Uterus (tissue), 2 donors: ENCODE results near the gene COA8.

Experiments
- POLR2A ChIP-seq, 2 donors: fragments of 450-650 bp; IDR thresholded peaks; one replicate each; pipeline ENCODE4 v1.6.1; 2016; ENCODE audit warnings: antibody characterized with exemption in 2 of 2, mild to moderate bottlenecking in 1 of 2, moderate library complexity in 1 of 2
- TF ChIP-seq, protein P1 (sequence below), 4 experiments: fragments of 200-600 bp in 2 of 4; fragments of 450-650 bp in 2 of 4; sonication (generic) in 2 of 4; IDR thresholded peaks; one replicate each; pipeline ENCODE4 v1.5.1; 2016 to 2019; ENCODE audit warnings: antibody characterized with exemption in 4 of 4, mild to moderate bottlenecking in 2 of 4, moderate library complexity in 1 of 4

DNA sequence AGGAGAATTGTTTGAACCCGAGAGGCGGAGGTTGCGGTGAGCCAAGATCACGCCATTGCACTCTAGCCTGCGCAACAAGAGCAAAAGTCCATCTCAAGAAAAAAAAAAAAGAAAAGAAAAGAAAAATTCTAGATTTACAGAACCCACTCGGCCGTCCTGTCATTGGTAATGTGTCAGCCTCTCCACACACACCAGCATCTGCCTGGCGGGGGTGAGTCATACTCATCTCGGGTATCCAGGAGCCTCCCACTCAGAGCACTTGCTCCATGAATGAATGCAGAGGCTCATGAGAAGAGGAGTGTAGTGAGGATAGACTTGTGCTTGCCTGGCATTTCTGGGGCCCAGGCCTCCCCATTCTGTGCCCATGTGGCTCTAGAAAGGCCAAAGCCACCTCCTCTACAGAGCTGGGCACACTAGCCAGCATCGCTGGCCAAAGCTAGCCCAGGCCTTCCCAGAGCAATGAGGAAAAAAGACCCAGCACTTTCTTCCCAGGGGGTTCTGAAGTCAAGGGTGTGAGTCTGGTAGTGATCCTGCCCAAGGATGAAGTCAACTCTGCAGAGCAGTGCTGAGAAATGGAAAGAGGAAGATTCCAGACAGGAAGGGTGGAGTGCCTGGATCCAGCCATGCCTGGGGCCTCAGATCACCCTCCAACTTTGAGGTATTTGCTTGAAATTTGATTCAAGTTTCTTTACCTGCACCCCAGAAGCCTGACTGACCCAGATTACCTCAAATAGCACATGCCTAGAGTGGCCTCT lies 35.0 kb downstream of the COA8 start:
- TF ChIP-seq, protein P1, sequence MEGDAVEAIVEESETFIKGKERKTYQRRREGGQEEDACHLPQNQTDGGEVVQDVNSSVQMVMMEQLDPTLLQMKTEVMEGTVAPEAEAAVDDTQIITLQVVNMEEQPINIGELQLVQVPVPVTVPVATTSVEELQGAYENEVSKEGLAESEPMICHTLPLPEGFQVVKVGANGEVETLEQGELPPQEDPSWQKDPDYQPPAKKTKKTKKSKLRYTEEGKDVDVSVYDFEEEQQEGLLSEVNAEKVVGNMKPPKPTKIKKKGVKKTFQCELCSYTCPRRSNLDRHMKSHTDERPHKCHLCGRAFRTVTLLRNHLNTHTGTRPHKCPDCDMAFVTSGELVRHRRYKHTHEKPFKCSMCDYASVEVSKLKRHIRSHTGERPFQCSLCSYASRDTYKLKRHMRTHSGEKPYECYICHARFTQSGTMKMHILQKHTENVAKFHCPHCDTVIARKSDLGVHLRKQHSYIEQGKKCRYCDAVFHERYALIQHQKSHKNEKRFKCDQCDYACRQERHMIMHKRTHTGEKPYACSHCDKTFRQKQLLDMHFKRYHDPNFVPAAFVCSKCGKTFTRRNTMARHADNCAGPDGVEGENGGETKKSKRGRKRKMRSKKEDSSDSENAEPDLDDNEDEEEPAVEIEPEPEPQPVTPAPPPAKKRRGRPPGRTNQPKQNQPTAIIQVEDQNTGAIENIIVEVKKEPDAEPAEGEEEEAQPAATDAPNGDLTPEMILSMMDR (IDR thresholded peaks at IDR 0.05) = no peak
- TF ChIP-seq POLR2A (IDR thresholded peaks at IDR 0.05) = no peak
